ENCODE measurements around the gene ASB16.
A peak's percentile ranks its signal among the peaks of the same experiment; 100 is the strongest.

DNA sequence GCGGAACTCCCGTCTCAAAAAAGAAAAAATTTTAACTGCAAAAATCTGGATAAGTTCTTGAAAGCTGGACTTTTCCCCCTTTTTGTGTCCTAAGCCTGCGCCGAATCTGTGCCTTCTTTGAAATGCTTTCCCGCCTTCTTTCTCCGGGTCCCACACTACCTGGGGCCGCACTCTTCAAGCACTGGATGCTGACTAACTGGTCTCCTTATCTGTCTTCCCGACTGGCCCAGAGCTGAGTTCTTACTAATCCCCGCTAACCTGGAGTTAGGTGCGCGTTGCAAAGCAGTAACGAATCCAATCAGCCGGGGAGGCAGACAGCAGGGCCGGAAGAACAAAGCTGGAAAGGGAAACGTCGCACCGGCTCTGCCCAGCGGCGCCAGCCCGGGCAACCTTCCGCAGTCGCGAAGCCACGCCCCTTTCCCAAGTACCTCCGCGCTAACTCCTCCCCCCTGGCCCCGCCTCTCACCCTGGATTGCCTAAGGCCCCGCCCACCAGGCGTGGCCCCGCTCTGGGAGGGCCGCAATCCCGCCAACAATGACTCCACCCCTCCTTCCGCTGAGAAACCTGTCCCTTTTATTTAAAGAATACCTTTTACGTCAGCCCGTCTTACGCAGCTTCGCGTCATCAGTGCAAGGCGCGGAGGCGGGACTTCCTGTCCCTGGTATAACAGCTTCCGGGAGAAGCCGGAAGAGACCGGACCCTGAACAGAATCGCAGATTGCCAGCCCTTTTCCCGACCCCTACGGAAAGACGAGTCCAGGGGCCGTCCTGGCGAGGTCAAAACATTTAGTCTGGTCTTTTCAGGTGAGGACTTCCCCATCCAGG lies 16.0 kb downstream of the ASB16 start, which contains the start of gene TMUB2:
- TF ChIP-seq, protein P1, sequence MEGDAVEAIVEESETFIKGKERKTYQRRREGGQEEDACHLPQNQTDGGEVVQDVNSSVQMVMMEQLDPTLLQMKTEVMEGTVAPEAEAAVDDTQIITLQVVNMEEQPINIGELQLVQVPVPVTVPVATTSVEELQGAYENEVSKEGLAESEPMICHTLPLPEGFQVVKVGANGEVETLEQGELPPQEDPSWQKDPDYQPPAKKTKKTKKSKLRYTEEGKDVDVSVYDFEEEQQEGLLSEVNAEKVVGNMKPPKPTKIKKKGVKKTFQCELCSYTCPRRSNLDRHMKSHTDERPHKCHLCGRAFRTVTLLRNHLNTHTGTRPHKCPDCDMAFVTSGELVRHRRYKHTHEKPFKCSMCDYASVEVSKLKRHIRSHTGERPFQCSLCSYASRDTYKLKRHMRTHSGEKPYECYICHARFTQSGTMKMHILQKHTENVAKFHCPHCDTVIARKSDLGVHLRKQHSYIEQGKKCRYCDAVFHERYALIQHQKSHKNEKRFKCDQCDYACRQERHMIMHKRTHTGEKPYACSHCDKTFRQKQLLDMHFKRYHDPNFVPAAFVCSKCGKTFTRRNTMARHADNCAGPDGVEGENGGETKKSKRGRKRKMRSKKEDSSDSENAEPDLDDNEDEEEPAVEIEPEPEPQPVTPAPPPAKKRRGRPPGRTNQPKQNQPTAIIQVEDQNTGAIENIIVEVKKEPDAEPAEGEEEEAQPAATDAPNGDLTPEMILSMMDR (IDR thresholded peaks at IDR 0.05 in 8 of 11, conservative IDR thresholded peaks at IDR 0.05 in 3 of 11), result peak in 2 of 11 experiments; percentile 32
- peak; percentile 94 to 96 (median 96) for TF ChIP-seq POLR2AphosphoS5 (IDR thresholded peaks at IDR 0.05)

Data from spleen (tissue), 7 donors.